Panc1 (cell line): ENCODE results near the gene RIPOR2. TPM values are rescaled to one million over a fixed set of nuclear protein-coding genes. Genes with fewer than 3 reads are reported as not detected.

ENCODE experiments used
- ATAC-seq: fragments of 200-7000 bp; cut with Tn5 transposase; 2 replicates; pipeline ENCODE4 v1.9.1; 2020; ENCODE audit warnings: mild to moderate bottlenecking, moderate library complexity
- BruUV-seq: library from RNA; stranded (reverse); fragments of 400-500 nt; replicated peaks from 2 replicates; lab custom pipeline; 2021; lab: Mats Ljungman, UMichigan
- CTCF ChIA-PET: fragments of 300-600 bp; sonication (Branson Sonifier 250); formaldehyde crosslinking; loops from one replicate; lab custom pipeline; 2022; ENCODE audit warnings: antibody characterized with exemption; lab: Charles Lee
- POLR2A ChIA-PET: fragments of 300-600 bp; sonication (Branson Sonifier 250); formaldehyde crosslinking; loops from one replicate; lab custom pipeline; 2022; ENCODE audit warnings: antibody characterized with exemption; lab: Charles Lee
- DNase-seq: peaks from one replicate; pipeline ENCODE4 v3.0.0-alpha.2; 2010; ENCODE audit warnings: low read depth, low spot score
- H3K27ac ChIP-seq: 2 replicates; pipeline ENCODE4 v1.5.1; 2011; ENCODE audit warnings: mild to moderate bottlenecking, low read length, inconsistent platforms
- H3K27me3 ChIP-seq: fragments of 200-500 bp; sonication (Bioruptor generic); 2 replicates; pipeline ENCODE4 v1.6.0; 2014; ENCODE audit warnings: low read length, inconsistent platforms; ENCODE audit not compliant: control insufficient read depth, insufficient read depth
- H3K36me3 ChIP-seq: fragments of 200-500 bp; sonication (Bioruptor generic); 2 replicates; pipeline ENCODE4 v1.5.1; 2014; ENCODE audit warnings: inconsistent platforms, mild to moderate bottlenecking, low read length, moderate library complexity; ENCODE audit not compliant: control insufficient read depth, insufficient read depth
- H3K4me1 ChIP-seq: 2 replicates; pipeline ENCODE4 v1.5.1; 2011; ENCODE audit warnings: inconsistent platforms, mild to moderate bottlenecking, low read length, moderate library complexity; ENCODE audit not compliant: control insufficient read depth, insufficient read depth
- H3K4me3 ChIP-seq, 2 experiments: 2 replicates each; pipeline ENCODE4 v1.5.1; 2011 to 2012; ENCODE audit warnings: low read depth in 2 of 2, low read length in 2 of 2, mild to moderate bottlenecking in 2 of 2, inconsistent platforms in 1 of 2, moderate library complexity in 1 of 2
- H3K9me3 ChIP-seq: fragments of 200-500 bp; sonication (Bioruptor generic); 2 replicates; pipeline ENCODE4 v1.5.1; 2014; ENCODE audit warnings: low read depth, mild to moderate bottlenecking, inconsistent platforms, low read length, moderate library complexity; ENCODE audit not compliant: control insufficient read depth, insufficient read depth
- CTCF ChIP-seq: fragments of 450-650 bp; IDR thresholded peaks from 2 replicates; pipeline ENCODE4 v1.5.1; 2017; ENCODE audit warnings: mild to moderate bottlenecking
- POLR2AphosphoS5 ChIP-seq: IDR thresholded peaks from 2 replicates; pipeline ENCODE4 v1.6.1; 2012; ENCODE audit warnings: mild to moderate bottlenecking, low read depth, low read length, moderate library complexity
- REST ChIP-seq, 2 experiments: IDR thresholded peaks; 2 replicates each; pipeline ENCODE4 v1.6.1; 2011 to 2012; ENCODE audit warnings: low read depth in 2 of 2, control low read depth in 1 of 2, low read length in 1 of 2, mild to moderate bottlenecking in 1 of 2, moderate library complexity in 1 of 2; ENCODE audit not compliant: insufficient read depth in 1 of 2
- SIN3A ChIP-seq: IDR thresholded peaks from 2 replicates; pipeline ENCODE4 v1.6.1; 2012; ENCODE audit warnings: low read depth, mild to moderate bottlenecking, low read length, moderate library complexity, borderline replicate concordance; ENCODE audit not compliant: insufficient read depth
- TCF7L2 ChIP-seq: IDR thresholded peaks from 2 replicates; pipeline ENCODE4 v1.6.1; 2011; ENCODE audit warnings: mild to moderate bottlenecking, low read depth, low read length, inconsistent platforms
- in situ Hi-C: cut with HindIII; loops from 2 replicates; pipeline ENCODE4 v1.10.0; 2016; ENCODE audit warnings: low sequenced_read_pairs, low pct_unique_long_range_greater_than_20kb
- intact Hi-C: fragments of 100-400 bp; cut with micrococcal nuclease; formaldehyde crosslinking; loops from one replicate; pipeline ENCODE4 v1.10.0; 2022; ENCODE audit not compliant: unreplicated experiment
- total RNA-seq: library from RNA; stranded (reverse); gene quantifications from one replicate; pipeline ENCODE4 v1.2.1, GENCODE V29; 2021; ENCODE audit not compliant: unreplicated experiment

RIPOR2 gene
- total RNA-seq, 1 experiment from 2014 or later = 0.54 TPM

- POLR2A ChIA-PET = no interaction called here
- intact Hi-C loops = no loop called here
Measured at GRCh38 chr6:24903681-24904080, 32.1 kb downstream of the RIPOR2 start.

GRCh38 chr6:24902782-24903181 lies 33.0 kb downstream of the RIPOR2 start:
- intact Hi-C loops (no loop called here), in situ Hi-C loops (no loop called here)
- BruUV-seq = no TSS peak
- H3K4me1 ChIP-seq = no peaks in the 10 kb centered on the region
- TF ChIP-seq REST (IDR thresholded peaks at IDR 0.05; ENCODE audit: insufficient read depth in 1 of 2, low read depth in 2 of 2, low read length in 1 of 2) (no peak), POLR2AphosphoS5 (no peak), CTCF (no peak), SIN3A (no peak), TCF7L2 (no peak)
- no peak overlapping the region for H3K27ac ChIP-seq
- no peak for DNase-seq
- H3K27me3 ChIP-seq = peaks cover 12% of the 10 kb centered on the region
- no peak for ATAC-seq
- no peaks in the 10 kb centered on the region for H3K36me3 ChIP-seq
- no peak overlapping the region for H3K4me3 ChIP-seq
- ChIA-PET POLR2A (no interaction called here), CTCF (no interaction called here)
- no peaks in the 10 kb centered on the region for H3K9me3 ChIP-seq

More at GRCh38 chr6:24903681-24904080, 32.1 kb downstream of the RIPOR2 start:
- CTCF ChIA-PET = no interaction called here
- peaks cover 13% of the 10 kb centered on the region for H3K27me3 ChIP-seq
- DNase-seq (no peak), ATAC-seq (no peak)
- no peaks in the 10 kb centered on the region for H3K36me3 ChIP-seq
- H3K4me3 ChIP-seq = no peak overlapping the region
- no peaks in the 10 kb centered on the region for H3K9me3 ChIP-seq
- no peaks in the 10 kb centered on the region for H3K4me1 ChIP-seq
- no TSS peak for BruUV-seq
- H3K27ac ChIP-seq = no peak overlapping the region
- TF ChIP-seq POLR2AphosphoS5 = no peak
- no peak for TF ChIP-seq SIN3A
- TF ChIP-seq CTCF = no peak
- no peak for TF ChIP-seq REST (IDR thresholded peaks at IDR 0.05; ENCODE audit: insufficient read depth in 1 of 2, low read depth in 2 of 2, low read length in 1 of 2)
- in situ Hi-C loops = no loop called here
